Right ventricle myocardium superior (tissue), 1 donor: ENCODE measurements around the gene NDUFA6. TPM values are rescaled to one million over a fixed set of nuclear protein-coding genes. Genes with fewer than 3 reads are reported as not detected.
"Not testable (repeated sequence)": the region's sequence is repeated elsewhere in the genome, so short reads cannot be mapped to it uniquely, and the experiment has no call there.

Experiments used
- ATAC-seq: fragments of 200-7000 bp; cut with Tn5 transposase; one replicate; pipeline ENCODE4 v1.9.1; 2020; ENCODE audit warnings: mild to moderate bottlenecking; ENCODE audit not compliant: poor library complexity
- DNase-seq: peaks from one replicate; pipeline ENCODE4 v3.0.0-alpha.2; 2020
- intact Hi-C: fragments of 100-400 bp; cut with DNase I; formaldehyde crosslinking; loops from one replicate; pipeline ENCODE4 v1.11.2; 2022
- long read RNA-seq: library from polyadenylated mRNA; unstranded; transcript quantifications from one replicate; pipeline ENCODE4 v2.0.0, GENCODE V29; 2021
- total RNA-seq: library from RNA; stranded (reverse); fragmentation: NEBNext Ultra II Directional; extraction: Animal tissue kit (Norgen Biotek cat#: 25700); gene quantifications from one replicate; pipeline ENCODE4 v1.2.1, GENCODE V29; 2021
- donor health status: DM: no; HTN: yes; CAD: no; lungs with severe emphysema.

The NDUFA6 gene
- total RNA-seq, result 298 TPM
- long read RNA-seq, transcript NDUFA6-202 (3 exons, 1,256 nt), result major isoform, 389 of 395 reads
- long read RNA-seq, partial matches to known transcripts, result 0 of 395 reads
- long read RNA-seq, other reads (novel, unspliced or antisense), result 3 of 395 reads

- peak; percentile 99 for DNase-seq
- intact Hi-C loops, result loop anchor here (5.0 to 10.0 kb wide), 2 partner anchors 174 to 351 kb away; no protein-coding TSS in a partner anchor
- peak; percentile 96 for ATAC-seq
These were observed at the start of gene NDUFA6 for GRCh38 chr22:42090596-42091454. TSS of gene NDUFA6 (minus strand) at chr22:42090772. CDS start at chr22:42090744, 28 bp downstream.

- not testable (repeated sequence) for ATAC-seq
These were observed 49.6 kb upstream of the NDUFA6 start for GRCh38 chr22:42140153-42140552.

GRCh38 chr22:42139508-42139907 lies 48.9 kb upstream of the NDUFA6 start:
- DNase-seq, ATAC-seq, intact Hi-C loops: not testable (repeated sequence)

More at GRCh38 chr22:42140153-42140552, 49.6 kb upstream of the NDUFA6 start:
- intact Hi-C loops, DNase-seq: not testable (repeated sequence)

GRCh38 chr22:42138972-42139371 lies 48.4 kb upstream of the NDUFA6 start:
- intact Hi-C loops, result no loop called here
- ATAC-seq (no peak), DNase-seq (no peak)

GRCh38 chr22:42138122-42138770 lies 47.7 kb upstream of the NDUFA6 start:
- no peak for ATAC-seq
- DNase-seq, result no peak
- intact Hi-C loops, result no loop called here

- intact Hi-C loops, ATAC-seq, DNase-seq: not testable (repeated sequence)
These were observed 45.1 kb upstream of the NDUFA6 start for GRCh38 chr22:42135688-42136087.

GRCh38 chr22:42134100-42135020 lies 43.8 kb upstream of the NDUFA6 start:
- DNase-seq, result no peak
- no peak for ATAC-seq
- intact Hi-C loops, result no loop called here

- no peak for DNase-seq
- no peak for ATAC-seq
These were observed 41.9 kb upstream of the NDUFA6 start for GRCh38 chr22:42132457-42132856.

GRCh38 chr22:42131562-42131961 lies 41.0 kb upstream of the NDUFA6 start:
- DNase-seq, result no peak
- intact Hi-C loops, result no loop called here
- ATAC-seq, result no peak

More at GRCh38 chr22:42132457-42132856, 41.9 kb upstream of the NDUFA6 start:
- intact Hi-C loops, result no loop called here

GRCh38 chr22:42130639-42131431 lies 40.3 kb upstream of the NDUFA6 start, which contains the start of gene CYP2D6:
TSS of gene CYP2D6 (minus strand) at chr22:42130810. CDS start at chr22:42130791, 19 bp downstream.
- DNase-seq, intact Hi-C loops: not testable (repeated sequence)
- ATAC-seq, result peak; percentile 14

GRCh38 chr22:42130182-42130581 lies 39.6 kb upstream of the NDUFA6 start:
- DNase-seq, intact Hi-C loops, ATAC-seq: not testable (repeated sequence)

- intact Hi-C loops, DNase-seq: not testable (repeated sequence)
- peak; percentile 15 for ATAC-seq
These were observed 38.5 kb upstream of the NDUFA6 start for GRCh38 chr22:42128776-42129694.

- intact Hi-C loops, ATAC-seq, DNase-seq: not testable (repeated sequence)
These were observed 37.4 kb upstream of the NDUFA6 start for GRCh38 chr22:42128007-42128406.

GRCh38 chr22:42127606-42128005 lies 37.0 kb upstream of the NDUFA6 start:
- ATAC-seq (no peak), DNase-seq (no peak)
- intact Hi-C loops, result no loop called here

GRCh38 chr22:42123529-42123928 lies 33.0 kb upstream of the NDUFA6 start:
- ATAC-seq, intact Hi-C loops, DNase-seq: not testable (repeated sequence)
